ENCODE measurements around the gene ST3GAL5. TPM values are rescaled to one million over a fixed set of nuclear protein-coding genes. Genes with fewer than 3 reads are reported as not detected.

The ST3GAL5 gene
- total RNA-seq (2021) = 5.9 and 7.2 TPM in 2 replicates
- Bru-seq, nascent RNA = percentile 39 among the genes with signal in this experiment
- BruChase-seq, experiment 1, labeled RNA remaining after a 2-hour chase = percentile 36 among the genes with signal in this experiment
- percentile 33 among the genes with signal in this experiment for BruChase-seq, experiment 2, labeled RNA remaining after a 6-hour chase
- long read RNA-seq, full-length matches to known transcripts = 15 of 138 reads
- long read RNA-seq, partial matches to known transcripts = 0 of 138 reads
- long read RNA-seq, other reads (novel, unspliced or antisense) = 123 of 138 reads

- H3K9me3 ChIP-seq (ENCODE audit: insufficient read depth, low read depth) = no peaks in the 10 kb centered on the region
- H3K4me3 ChIP-seq = peak within 1 kb of the TSS; percentile 88
- no peaks in the 10 kb centered on the region; the same call in 1 of the 2 replicates for H4K20me1 ChIP-seq (ENCODE audit: insufficient read depth)
- no peaks in the 10 kb centered on the region for H3K9me2 ChIP-seq (ENCODE audit: insufficient read depth)
- H3K4me2 ChIP-seq = peak within 1 kb of the TSS; percentile 91
- H2AFZ ChIP-seq = peak within 1 kb of the TSS; percentile 87
- intact Hi-C loops (cut with micrococcal nuclease; ENCODE audit: unreplicated experiment) = loop anchor here (1.0 to 5.0 kb wide), 6 partner anchors 38 to 190 kb away; no protein-coding TSS in a partner anchor
- ChIA-PET POLR2A (ENCODE audit: unreplicated experiment) (interaction anchor here (0.6 kb wide), 1 partner anchor 96 kb away, joined by 7 read pairs; no protein-coding TSS in a partner anchor), CTCF (interaction anchor here (0.7 to 1.8 kb wide), 8 partner anchors 19 to 652 kb away, joined by 3 to 8 read pairs (median 4); no protein-coding TSS in a partner anchor)
- DNase-seq = peak; percentile 63 to 85
- peaks cover 29% of the 10 kb centered on the region for H3K79me2 ChIP-seq (ENCODE audit: low read depth)
- peaks cover 14% of the 10 kb centered on the region; the same call in 1 of the 2 replicates for H3F3A ChIP-seq (ENCODE audit: insufficient read depth, low read depth)
- no peaks in the 10 kb centered on the region for H3K27me3 ChIP-seq (ENCODE audit: insufficient read depth, low read depth)
- H3K27ac ChIP-seq = peak within 1 kb of the TSS; percentile 48
- no peaks in the 10 kb centered on the region for H3K36me3 ChIP-seq (ENCODE audit: low read depth)
- no TSS peak for BruUV-seq (replicated peaks)
- TF ChIP-seq EZH2 (IDR thresholded peaks at IDR 0.05; ENCODE audit: low read depth) = no peak
- peak; percentile 86 for TF ChIP-seq CTCF (conservative IDR thresholded peaks at IDR 0.05)
- H3K4me1 ChIP-seq (replicated peaks; ENCODE audit: insufficient read depth) = peaks cover 50% of the 10 kb centered on the region
These were observed at the start of gene ST3GAL5 for GRCh38 chr2:85888684-85889626. Gene ST3GAL5, minus strand, starts transcription at chr2:85888990. Its CDS starts 85 bp downstream, at chr2:85888905.

GRCh38 chr2:85938456-85938855 lies 49.7 kb upstream of the ST3GAL5 start:
- intact Hi-C loops (cut with micrococcal nuclease; ENCODE audit: unreplicated experiment) = no loop called here
- BruUV-seq (replicated peaks) = no TSS peak
- no peak for TF ChIP-seq EZH2 (IDR thresholded peaks at IDR 0.05; ENCODE audit: low read depth)
- TF ChIP-seq CTCF (conservative IDR thresholded peaks at IDR 0.05) = no peak
- Histone ChIP-seq H4K20me1 (ENCODE audit: insufficient read depth) (no peaks in the 10 kb centered on the region), H3K79me2 (ENCODE audit: low read depth) (no peaks in the 10 kb centered on the region), H3K36me3 (ENCODE audit: low read depth) (no peaks in the 10 kb centered on the region), H3K4me3 (no peak overlapping the region), H3K4me1 (replicated peaks; ENCODE audit: insufficient read depth) (peaks cover 54% of the 10 kb centered on the region), H3K9me3 (ENCODE audit: insufficient read depth, low read depth) (peaks cover 24% of the 10 kb centered on the region; the same call in 1 of the 2 replicates), H2AFZ (no peak overlapping the region), H3K4me2 (no peak overlapping the region), H3F3A (ENCODE audit: insufficient read depth, low read depth) (peaks cover 38% of the 10 kb centered on the region), H3K27me3 (ENCODE audit: insufficient read depth, low read depth) (no peaks in the 10 kb centered on the region), H3K9me2 (ENCODE audit: insufficient read depth) (no peaks in the 10 kb centered on the region), H3K27ac (peak overlapping the region; percentile 87)
- ChIA-PET POLR2A (ENCODE audit: unreplicated experiment) (no interaction called here), CTCF (no interaction called here)
- DNase-seq = no peak

GRCh38 chr2:85937069-85937439 lies 48.3 kb upstream of the ST3GAL5 start:
- intact Hi-C loops (cut with micrococcal nuclease; ENCODE audit: unreplicated experiment) = no loop called here
- Histone ChIP-seq H3K4me3 (peak overlapping the region; percentile 21; the same call in 1 of the 2 replicates), H3K4me1 (replicated peaks; ENCODE audit: insufficient read depth) (peaks cover 66% of the 10 kb centered on the region), H3K79me2 (ENCODE audit: low read depth) (no peaks in the 10 kb centered on the region), H3K9me2 (ENCODE audit: insufficient read depth) (no peaks in the 10 kb centered on the region), H3K4me2 (peak overlapping the region; percentile 69), H3K27me3 (ENCODE audit: insufficient read depth, low read depth) (no peaks in the 10 kb centered on the region), H3F3A (ENCODE audit: insufficient read depth, low read depth) (peaks cover 38% of the 10 kb centered on the region), H3K27ac (peak overlapping the region; percentile 87), H4K20me1 (ENCODE audit: insufficient read depth) (no peaks in the 10 kb centered on the region), H2AFZ (0 out of 2 replicates have a peak overlapping the region, but pooled peaks have one; percentile 42), H3K9me3 (ENCODE audit: insufficient read depth, low read depth) (peaks cover 17% of the 10 kb centered on the region; the same call in 1 of the 2 replicates), H3K36me3 (ENCODE audit: low read depth) (no peaks in the 10 kb centered on the region)
- no TSS peak for BruUV-seq (replicated peaks)
- TF ChIP-seq EZH2 (IDR thresholded peaks at IDR 0.05; ENCODE audit: low read depth) (no peak), CTCF (conservative IDR thresholded peaks at IDR 0.05) (no peak)
- CTCF ChIA-PET = no interaction called here
- POLR2A ChIA-PET (ENCODE audit: unreplicated experiment) = no interaction called here
- no peak for DNase-seq
